Caco-2 (cell line): ENCODE measurements around the gene NUDT1. TPM values are rescaled to one million over a fixed set of nuclear protein-coding genes. Genes with fewer than 3 reads are reported as not detected.

Source experiments
- BruUV-seq: library from RNA; stranded (reverse); fragments of 400-500 nt; replicated peaks from 2 replicates; lab custom pipeline; 2021; lab: Mats Ljungman, UMichigan
- CTCF ChIA-PET: fragments of 300-600 bp; sonication (Branson Sonifier 250); formaldehyde crosslinking; loops from one replicate; lab custom pipeline; 2022; ENCODE audit warnings: antibody characterized with exemption; lab: Charles Lee
- POLR2A ChIA-PET: fragments of 300-600 bp; sonication (Branson Sonifier 250); formaldehyde crosslinking; loops from one replicate; lab custom pipeline; 2022; ENCODE audit warnings: antibody characterized with exemption; lab: Charles Lee
- DNase-seq, 2 experiments: peaks; one replicate each; pipeline versions ENCODE4 v3.0.0 to v3.0.0-alpha.2; 2020 to 2022
- H3K27me3 ChIP-seq: replicated peaks from 2 replicates; pipeline ENCODE4 v1.6.0; 2011; ENCODE audit warnings: low read length; ENCODE audit not compliant: control insufficient read depth, insufficient read depth
- H3K36me3 ChIP-seq: 2 replicates; pipeline ENCODE4 v1.5.1; 2011; ENCODE audit warnings: low read length; ENCODE audit not compliant: control insufficient read depth, insufficient read depth
- H3K4me1 ChIP-seq: fragments of 250-450 bp; sonication (Bioruptor Pico); 2 replicates; pipeline ENCODE4 v1.5.1; 2020; ENCODE audit warnings: mild to moderate bottlenecking
- H3K4me3 ChIP-seq: 2 replicates; pipeline ENCODE4 v1.5.1; 2011; ENCODE audit warnings: low read depth, mild to moderate bottlenecking, control low read depth, low read length
- H3K9me3 ChIP-seq: fragments of 250-450 bp; sonication (Bioruptor Pico); 2 replicates; pipeline ENCODE4 v1.5.1; 2020; ENCODE audit warnings: mild to moderate bottlenecking, moderate library complexity
- H3K27ac Mint-ChIP-seq: one replicate; pipeline ENCODE4 v1.8.0; 2022; ENCODE audit warnings: mixed read lengths; ENCODE audit not compliant: unreplicated experiment
- H3K27me3 Mint-ChIP-seq: one replicate; pipeline ENCODE4 v1.8.0; 2022; ENCODE audit warnings: mixed read lengths; ENCODE audit not compliant: insufficient read depth, unreplicated experiment
- H3K36me3 Mint-ChIP-seq: one replicate; pipeline ENCODE4 v1.8.0; 2022; ENCODE audit warnings: mild to moderate bottlenecking, mixed read lengths; ENCODE audit not compliant: insufficient read depth, unreplicated experiment
- H3K4me1 Mint-ChIP-seq: one replicate; pipeline ENCODE4 v1.8.0; 2022; ENCODE audit warnings: low read depth, mixed read lengths; ENCODE audit not compliant: unreplicated experiment
- H3K4me3 Mint-ChIP-seq: one replicate; pipeline ENCODE4 v1.8.0; 2022; ENCODE audit warnings: mild to moderate bottlenecking, moderate library complexity, mixed read lengths; ENCODE audit not compliant: unreplicated experiment
- H3K9me3 Mint-ChIP-seq: one replicate; pipeline ENCODE4 v1.8.0; 2022; ENCODE audit warnings: mixed read lengths; ENCODE audit not compliant: unreplicated experiment
- intact Hi-C: fragments of 100-400 bp; cut with micrococcal nuclease; formaldehyde crosslinking; loops from one replicate; pipeline ENCODE4 v1.10.0; 2022; ENCODE audit not compliant: unreplicated experiment
- total RNA-seq: library from RNA; stranded (reverse); gene quantifications from 2 replicates; pipeline ENCODE4 v1.2.3, GENCODE V29; 2022
- TF ChIP-seq, protein P1 (sequence below), 2 experiments: fragments of 200-600 bp in 1 of 2; IDR thresholded peaks; 1 replicate in 1 of 2; 2 replicates in 1 of 2; pipeline versions ENCODE4 v1.5.1 to v1.8.0; 2011 to 2022; ENCODE audit warnings: antibody characterized with exemption in 1 of 2, control low read depth in 1 of 2, inconsistent platforms in 1 of 2, low read depth in 1 of 2, low read length in 1 of 2, mild to moderate bottlenecking in 1 of 2, moderate library complexity in 1 of 2; ENCODE audit not compliant: insufficient read depth in 1 of 2, severe bottlenecking in 1 of 2, unreplicated experiment in 1 of 2

NUDT1 gene
- total RNA-seq, 1 experiment from 2014 or later: 42.8 TPM

DNA sequence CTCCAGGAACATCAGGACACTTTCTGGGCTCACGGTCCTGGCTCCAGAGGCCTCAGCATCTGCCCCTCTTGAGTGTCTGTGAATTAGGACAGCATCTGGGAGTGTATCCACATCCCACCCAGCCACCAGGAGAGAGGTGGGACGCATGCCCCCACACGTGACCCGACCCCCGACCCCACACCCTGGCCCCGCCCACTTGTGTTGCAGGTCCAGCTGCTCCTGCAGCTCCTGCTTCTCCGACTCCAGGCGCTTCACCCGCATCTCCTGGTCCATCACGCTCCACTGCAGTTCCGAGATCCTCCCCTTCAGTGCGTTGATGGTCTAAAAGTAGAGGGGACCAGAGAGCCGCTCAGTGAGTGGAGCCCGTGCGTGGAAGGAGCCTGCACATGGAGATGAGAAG is 22.9 kb upstream of the NUDT1 start:
- peaks cover 73% of the 10 kb centered on the region for H3K36me3 Mint-ChIP-seq
- TF ChIP-seq, protein P1, sequence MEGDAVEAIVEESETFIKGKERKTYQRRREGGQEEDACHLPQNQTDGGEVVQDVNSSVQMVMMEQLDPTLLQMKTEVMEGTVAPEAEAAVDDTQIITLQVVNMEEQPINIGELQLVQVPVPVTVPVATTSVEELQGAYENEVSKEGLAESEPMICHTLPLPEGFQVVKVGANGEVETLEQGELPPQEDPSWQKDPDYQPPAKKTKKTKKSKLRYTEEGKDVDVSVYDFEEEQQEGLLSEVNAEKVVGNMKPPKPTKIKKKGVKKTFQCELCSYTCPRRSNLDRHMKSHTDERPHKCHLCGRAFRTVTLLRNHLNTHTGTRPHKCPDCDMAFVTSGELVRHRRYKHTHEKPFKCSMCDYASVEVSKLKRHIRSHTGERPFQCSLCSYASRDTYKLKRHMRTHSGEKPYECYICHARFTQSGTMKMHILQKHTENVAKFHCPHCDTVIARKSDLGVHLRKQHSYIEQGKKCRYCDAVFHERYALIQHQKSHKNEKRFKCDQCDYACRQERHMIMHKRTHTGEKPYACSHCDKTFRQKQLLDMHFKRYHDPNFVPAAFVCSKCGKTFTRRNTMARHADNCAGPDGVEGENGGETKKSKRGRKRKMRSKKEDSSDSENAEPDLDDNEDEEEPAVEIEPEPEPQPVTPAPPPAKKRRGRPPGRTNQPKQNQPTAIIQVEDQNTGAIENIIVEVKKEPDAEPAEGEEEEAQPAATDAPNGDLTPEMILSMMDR (IDR thresholded peaks at IDR 0.05; ENCODE audit: insufficient read depth in 1 of 2, low read depth in 1 of 2, low read length in 1 of 2, severe bottlenecking in 1 of 2, unreplicated experiment in 1 of 2): no peak
- Histone ChIP-seq H3K4me1 (no peaks in the 10 kb centered on the region), H3K36me3 (peaks cover 7% of the 10 kb centered on the region), H3K27me3 (no peaks in the 10 kb centered on the region), H3K9me3 (no peaks in the 10 kb centered on the region), H3K4me3 (no peak overlapping the region)
- intact Hi-C loops: no loop called here
- BruUV-seq: no TSS peak
- H3K27ac Mint-ChIP-seq: no peak overlapping the region
- DNase-seq: no peak
- H3K9me3 Mint-ChIP-seq: no peaks in the 10 kb centered on the region
- ChIA-PET POLR2A (no interaction called here), CTCF (no interaction called here)
- no peak overlapping the region for H3K4me3 Mint-ChIP-seq
- H3K4me1 Mint-ChIP-seq: no peaks in the 10 kb centered on the region
- H3K27me3 Mint-ChIP-seq: no peaks in the 10 kb centered on the region

DNA sequence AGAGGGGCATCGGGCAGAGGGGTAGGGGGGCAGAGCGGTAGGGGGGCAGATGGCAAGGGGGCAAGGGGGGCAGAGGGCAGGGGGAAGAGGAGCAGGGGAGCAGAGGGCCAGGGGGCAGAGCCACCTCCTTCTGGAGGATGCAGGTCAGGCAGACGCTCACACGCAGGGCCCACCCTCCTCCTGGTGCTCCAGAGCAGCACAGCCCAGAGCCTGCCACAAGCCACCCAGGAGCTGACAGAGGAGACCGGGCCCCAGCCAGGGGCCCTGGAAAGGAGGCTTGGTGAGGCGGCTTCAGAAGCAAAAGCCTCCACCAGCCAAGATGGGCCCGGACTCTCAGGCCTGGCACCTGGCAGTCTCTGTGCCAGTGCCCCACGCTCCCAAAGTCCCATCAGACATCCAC is 22.4 kb upstream of the NUDT1 start:
- BruUV-seq: no TSS peak
- Histone ChIP-seq H3K9me3 (no peaks in the 10 kb centered on the region), H3K36me3 (peaks cover 6% of the 10 kb centered on the region), H3K4me3 (no peak overlapping the region), H3K27me3 (no peaks in the 10 kb centered on the region), H3K4me1 (no peaks in the 10 kb centered on the region)
- intact Hi-C loops: no loop called here
- no peak overlapping the region for H3K27ac Mint-ChIP-seq
- CTCF ChIA-PET: no interaction called here
- no peaks in the 10 kb centered on the region for H3K9me3 Mint-ChIP-seq
- H3K27me3 Mint-ChIP-seq: no peaks in the 10 kb centered on the region
- peaks cover 73% of the 10 kb centered on the region for H3K36me3 Mint-ChIP-seq
- no peaks in the 10 kb centered on the region for H3K4me1 Mint-ChIP-seq
- POLR2A ChIA-PET: no interaction called here
- TF ChIP-seq, protein P1 (IDR thresholded peaks at IDR 0.05; ENCODE audit: insufficient read depth in 1 of 2, low read depth in 1 of 2, low read length in 1 of 2, severe bottlenecking in 1 of 2, unreplicated experiment in 1 of 2): no peak
- DNase-seq: no peak
- H3K4me3 Mint-ChIP-seq: no peak overlapping the region

DNA sequence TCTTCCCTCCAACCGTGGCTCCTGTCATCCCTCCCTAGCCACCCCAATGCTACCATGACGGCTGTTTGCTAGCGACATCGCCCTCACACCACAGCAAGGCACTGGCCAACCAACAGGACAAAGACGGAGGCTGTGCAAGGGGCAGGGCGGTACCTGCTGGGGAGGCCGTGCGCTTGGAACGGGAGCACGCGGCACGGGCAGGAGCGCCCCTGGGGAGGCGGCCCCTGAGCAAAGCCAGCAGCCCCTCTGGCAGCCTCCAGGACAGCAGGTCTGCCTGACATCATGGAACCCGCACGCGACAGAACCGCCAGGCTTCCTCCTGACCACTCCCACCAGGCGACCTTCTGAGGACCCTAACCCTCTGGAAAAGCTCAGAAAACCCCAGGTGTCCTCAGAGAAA is 22.0 kb upstream of the NUDT1 start:
- CTCF ChIA-PET: no interaction called here

More for the DNA sequence above, 22.0 kb upstream of the NUDT1 start:
- H3K27me3 Mint-ChIP-seq: no peaks in the 10 kb centered on the region
- Histone ChIP-seq H3K4me3 (no peak overlapping the region), H3K36me3 (peaks cover 6% of the 10 kb centered on the region), H3K27me3 (no peaks in the 10 kb centered on the region), H3K9me3 (no peaks in the 10 kb centered on the region), H3K4me1 (no peaks in the 10 kb centered on the region)
- DNase-seq: no peak
- intact Hi-C loops: no loop called here
- TF ChIP-seq, protein P1 (IDR thresholded peaks at IDR 0.05; ENCODE audit: insufficient read depth in 1 of 2, low read depth in 1 of 2, low read length in 1 of 2, severe bottlenecking in 1 of 2, unreplicated experiment in 1 of 2): no peak
- no peaks in the 10 kb centered on the region for H3K4me1 Mint-ChIP-seq
- POLR2A ChIA-PET: no interaction called here
- no TSS peak for BruUV-seq
- H3K4me3 Mint-ChIP-seq: no peak overlapping the region
- no peak overlapping the region for H3K27ac Mint-ChIP-seq
- H3K9me3 Mint-ChIP-seq: no peaks in the 10 kb centered on the region
- H3K36me3 Mint-ChIP-seq: peaks cover 74% of the 10 kb centered on the region
